Hepatic stellate cell (primary cell): ENCODE measurements around the gene STXBP6.

Experiments
- DNase-seq: peaks from one replicate; pipeline ENCODE4 v3.0.0; 2011; ENCODE audit warnings: low spot score

Gene STXBP6

DNA sequence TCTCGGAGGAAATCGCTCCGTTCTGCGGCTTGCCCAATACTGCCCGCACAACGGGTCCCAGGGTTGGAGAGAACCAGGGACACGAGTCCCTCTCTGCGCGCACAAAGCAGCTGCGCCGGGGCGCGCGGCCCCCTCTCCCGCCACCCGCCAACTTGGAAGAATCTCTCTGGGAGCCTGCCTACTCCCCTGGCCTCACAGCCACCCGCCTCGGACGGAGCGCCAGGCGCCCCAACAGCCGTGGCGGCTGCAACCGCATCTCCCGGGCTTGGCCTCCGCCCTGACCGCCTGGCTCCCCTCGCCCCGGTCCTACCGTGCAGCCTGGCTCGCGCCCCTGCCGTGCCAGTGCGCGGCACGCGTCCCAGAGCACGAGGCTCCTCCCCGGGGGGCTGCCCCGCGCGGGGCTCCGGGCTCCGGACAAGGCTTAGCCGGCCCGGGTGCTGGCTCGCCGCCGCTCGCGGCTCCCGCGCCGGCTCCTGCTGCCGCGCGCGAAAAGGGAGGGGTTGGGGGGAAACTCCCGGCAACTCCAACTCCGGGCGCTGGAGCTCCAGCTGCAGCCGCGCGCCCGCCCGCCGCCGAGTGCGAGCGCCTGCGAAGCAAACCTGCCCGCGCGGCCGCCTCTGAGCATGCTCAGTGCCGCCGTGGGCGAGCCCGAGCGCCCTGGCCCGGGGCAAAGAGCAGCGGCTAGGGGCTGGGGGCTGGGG, at the start of gene STXBP6:
Gene STXBP6 (minus strand): TSS at position 580 of the 701 bp plus-strand sequence. CDS start 75,329 bp downstream, outside the sequence.
- DNase-seq: peak; percentile 26

GRCh38 chr14:25097120-25097519, 47.2 kb upstream of the STXBP6 start:
- DNase-seq: no peak

DNA sequence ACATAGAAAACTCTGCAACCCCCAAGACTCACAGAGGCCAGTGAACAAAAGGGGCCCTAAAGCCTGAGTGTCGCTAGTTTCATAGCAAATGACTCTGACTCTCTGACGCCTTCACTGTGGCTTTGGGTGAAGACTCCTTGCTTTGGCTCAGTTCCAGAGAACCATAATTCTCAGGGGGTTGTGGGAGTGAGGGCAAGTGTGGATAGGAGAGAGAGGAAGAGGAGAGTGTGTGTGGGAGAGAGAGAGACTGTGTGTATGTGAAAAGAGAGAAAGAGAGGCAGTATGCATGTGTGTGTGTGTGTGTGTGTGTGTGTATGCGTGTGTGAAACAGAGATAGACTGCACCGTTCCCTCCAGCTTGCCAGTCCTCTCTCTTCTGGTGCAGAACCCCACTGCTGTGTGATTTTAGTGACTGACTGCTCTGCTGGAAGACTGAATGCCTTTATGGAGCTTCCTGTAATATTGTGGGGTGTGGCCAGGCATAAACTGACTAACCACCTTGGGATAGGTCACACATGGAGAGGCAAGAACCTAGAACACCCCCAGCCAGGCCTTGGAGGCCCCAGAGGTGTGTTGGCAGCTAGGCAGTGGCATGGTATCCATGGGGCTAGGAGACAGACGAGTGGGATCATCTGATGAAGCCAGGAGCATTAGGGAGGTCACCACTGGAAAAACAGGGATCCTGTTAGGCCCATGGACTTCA, 45.9 kb upstream of the STXBP6 start:
- no peak for DNase-seq

DNA sequence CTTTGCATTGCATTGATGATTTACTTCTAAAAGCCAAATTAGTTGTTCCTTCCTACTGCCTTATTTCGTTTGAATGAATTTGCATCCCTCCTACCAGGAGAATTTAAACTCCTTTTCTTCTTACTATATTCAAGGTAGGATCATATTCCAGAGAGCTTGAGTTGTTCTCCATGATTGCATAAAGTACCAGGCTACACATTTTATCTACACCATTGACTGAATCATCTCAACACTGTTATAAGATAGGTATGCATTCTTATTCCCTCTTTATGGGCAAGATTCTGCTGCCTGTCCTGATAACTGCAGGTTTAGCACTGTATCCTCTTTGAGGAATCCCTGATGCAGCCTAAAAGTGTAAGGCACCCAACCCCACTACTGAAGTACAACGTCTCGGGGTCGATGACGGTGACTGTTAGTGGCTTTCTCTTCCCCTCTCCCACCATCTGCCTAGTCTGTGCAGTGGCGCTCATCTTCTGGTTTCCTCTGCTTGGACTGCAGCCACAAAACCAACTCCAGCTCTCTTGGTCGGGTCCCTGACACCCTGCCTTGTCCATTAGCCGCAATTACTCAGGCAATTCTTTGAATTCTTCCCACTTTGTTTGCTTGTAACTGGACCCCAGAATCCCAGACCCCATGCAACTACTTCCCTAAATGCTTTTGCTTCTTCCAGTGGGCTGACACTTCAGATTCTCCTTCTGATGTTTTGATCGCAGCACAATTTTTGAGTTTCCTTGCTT, 44.4 kb upstream of the STXBP6 start:
- no peak for DNase-seq

GRCh38 chr14:25092258-25092740, 42.4 kb upstream of the STXBP6 start:
- no peak for DNase-seq

DNA sequence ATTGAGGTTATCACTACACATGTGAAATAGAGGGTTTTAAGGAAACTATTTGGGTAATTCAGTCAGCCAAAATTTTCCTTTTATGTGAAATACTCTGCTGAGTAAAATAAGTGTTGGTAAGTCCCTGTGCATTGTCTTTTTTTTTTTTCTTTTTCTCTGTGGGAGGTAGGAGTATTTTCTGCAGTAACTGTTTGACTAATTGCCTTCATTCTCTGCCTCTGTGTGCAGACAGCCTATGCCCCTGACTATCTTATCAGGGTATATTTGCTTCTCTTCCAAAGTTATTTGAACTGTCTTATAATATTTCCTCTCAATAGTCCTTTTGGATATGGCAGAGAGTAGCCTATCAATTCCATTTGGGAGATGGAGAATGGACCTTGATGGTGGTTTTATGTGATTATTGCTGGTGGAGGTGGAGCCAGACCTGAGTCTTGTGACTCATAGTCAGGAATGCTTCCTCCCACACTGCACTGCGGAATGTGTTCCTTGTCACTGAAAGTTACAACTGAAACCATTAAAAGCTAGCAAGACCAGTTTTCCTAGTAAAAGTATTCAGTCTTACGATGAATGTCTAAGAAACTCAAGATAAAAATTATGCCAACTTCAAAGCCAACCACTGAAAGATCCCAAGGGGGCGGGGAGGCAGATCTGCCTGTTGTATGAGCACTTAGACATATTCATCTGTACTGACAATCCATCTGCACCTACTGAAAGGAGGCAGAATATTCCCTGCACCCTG, 40.9 kb upstream of the STXBP6 start:
- DNase-seq: peak; percentile 28

DNA sequence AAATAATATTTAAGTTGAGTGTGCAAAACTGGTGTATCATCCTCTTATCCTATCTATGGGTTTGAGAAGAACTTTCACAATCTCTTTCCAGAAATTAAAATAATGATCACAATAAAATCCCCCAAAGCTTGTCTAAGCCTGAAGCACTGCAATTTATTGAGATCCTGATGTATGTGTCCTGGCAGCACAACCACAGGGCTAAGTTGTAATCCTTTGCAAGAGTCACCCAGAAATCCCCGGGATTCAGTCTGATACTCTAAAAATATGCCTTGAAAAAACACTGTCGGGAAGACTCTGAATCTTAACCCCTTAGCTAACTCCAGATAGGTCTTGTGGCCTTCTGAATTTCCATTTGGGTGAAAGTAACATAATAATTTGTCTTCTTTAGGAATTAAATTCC, 40.3 kb upstream of the STXBP6 start:
- DNase-seq: no peak

GRCh38 chr14:25089496-25089895, 39.5 kb upstream of the STXBP6 start:
- no peak for DNase-seq

DNA sequence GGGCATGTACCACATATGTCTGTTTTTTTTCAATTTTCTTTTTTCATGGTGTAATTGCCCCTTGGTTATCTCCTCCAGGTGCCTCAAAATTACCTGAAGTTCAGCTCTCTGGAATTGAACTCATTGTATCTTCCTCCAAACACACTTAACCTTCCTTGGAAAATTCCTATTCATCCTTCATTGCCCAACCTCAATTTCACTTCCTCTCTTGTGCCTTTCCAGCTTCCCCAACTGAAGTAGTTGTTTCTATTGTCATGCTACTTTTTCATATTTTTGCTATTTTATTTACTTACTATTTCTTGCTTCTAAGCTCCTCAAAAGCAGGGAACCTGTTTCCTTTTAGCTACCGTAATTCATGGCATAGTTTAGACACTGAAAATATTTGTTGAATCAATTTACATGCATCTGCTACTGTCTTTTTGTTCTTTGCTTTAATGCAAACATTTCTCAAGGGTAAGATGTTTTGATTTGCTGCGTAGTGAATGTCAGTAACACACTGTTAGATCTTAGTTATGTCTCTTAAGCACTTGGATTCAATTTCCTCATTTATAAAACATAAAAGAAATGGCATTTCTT, 37.0 kb upstream of the STXBP6 start:
- DNase-seq: no peak

GRCh38 chr14:25086081-25086480, 36.1 kb upstream of the STXBP6 start:
- DNase-seq: no peak

- no peak for DNase-seq
Observed at GRCh38 chr14:25080682-25081081, 30.7 kb upstream of the STXBP6 start.

DNA sequence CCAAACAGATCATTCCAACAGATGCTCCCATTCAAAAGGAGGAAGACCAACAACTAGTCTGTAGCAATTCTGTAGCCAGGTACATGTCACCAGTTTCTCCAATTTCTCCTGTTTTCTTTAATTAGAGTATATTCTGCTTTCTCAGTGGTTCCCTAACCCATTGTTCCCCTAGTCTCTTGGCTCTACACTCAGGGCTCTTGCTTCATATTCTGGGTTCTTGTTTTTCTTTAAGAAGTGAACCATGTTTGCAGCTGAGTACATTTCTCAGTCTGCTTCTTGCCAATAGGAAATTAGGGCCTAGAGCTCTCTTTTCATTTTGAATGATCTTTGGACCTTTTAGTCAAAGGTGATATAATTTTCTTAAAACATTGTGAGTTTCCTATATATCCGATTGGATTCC, 29.4 kb upstream of the STXBP6 start:
- no peak for DNase-seq

DNA sequence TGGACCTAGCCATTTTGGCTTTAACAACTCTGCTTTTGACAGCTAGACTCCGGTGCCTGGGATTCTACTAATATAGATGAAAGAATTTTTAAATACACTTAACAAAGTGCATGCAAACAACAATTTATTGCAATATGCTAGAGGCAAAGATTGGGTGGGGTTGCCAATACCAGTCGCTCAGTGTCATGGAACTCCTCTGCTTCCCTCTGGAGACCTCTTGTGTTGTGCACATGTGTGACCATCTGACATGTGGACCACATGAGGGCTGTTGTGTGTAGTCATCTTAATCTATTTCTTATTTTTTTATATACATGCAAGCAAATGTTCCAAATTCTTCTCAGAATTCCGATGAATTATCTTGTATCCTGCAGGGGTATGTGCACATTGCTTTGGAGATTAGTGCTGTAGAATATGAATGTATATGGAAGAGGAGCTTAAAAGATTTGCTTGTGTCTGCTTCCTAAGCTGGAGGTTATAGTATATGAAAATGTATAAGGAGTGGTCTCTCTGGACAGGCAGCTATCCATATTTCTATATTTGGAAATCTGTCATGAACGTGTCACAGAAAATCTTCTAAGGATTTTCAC, 24.2 kb upstream of the STXBP6 start:
- no peak for DNase-seq

GRCh38 chr14:25069879-25070278, 19.9 kb upstream of the STXBP6 start:
- no peak for DNase-seq

GRCh38 chr14:25067600-25067999, 17.7 kb upstream of the STXBP6 start:
- DNase-seq: no peak

DNA sequence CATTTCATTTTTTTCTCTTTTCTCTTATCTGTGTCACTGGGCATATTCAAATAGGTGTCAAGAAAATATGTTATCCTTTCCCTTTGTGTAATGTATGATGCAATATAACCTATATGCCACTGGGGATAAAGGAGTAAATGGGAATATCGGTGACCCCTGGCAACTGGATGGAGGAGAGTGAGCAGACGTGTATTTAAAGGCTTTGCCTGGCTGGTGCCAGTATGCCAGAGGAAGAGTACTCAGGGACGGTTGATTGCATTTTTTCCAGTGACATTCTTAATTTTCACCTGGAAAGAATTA, 12.0 kb upstream of the STXBP6 start:
- DNase-seq: no peak

DNA sequence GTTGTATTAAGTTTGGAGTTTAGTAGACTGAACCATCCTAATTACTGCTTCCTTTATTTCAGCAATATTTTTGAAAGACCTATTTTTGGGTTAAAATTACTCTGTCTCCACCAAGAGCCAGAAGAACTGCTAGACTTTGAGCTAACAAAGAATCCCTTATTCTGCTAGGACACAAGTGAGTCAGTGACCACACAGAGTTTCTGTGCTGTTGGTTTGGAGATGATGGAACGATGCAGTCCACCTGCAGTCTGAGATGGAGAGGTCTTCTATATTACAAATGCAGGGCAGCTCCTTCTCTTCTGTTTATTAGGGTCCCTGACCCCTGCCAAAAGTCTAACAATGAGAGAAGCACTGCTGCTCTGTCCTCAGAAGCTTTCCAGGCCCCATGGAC, 6.7 kb upstream of the STXBP6 start:
- DNase-seq: no peak

- no peak for DNase-seq
Observed at GRCh38 chr14:25055992-25056687, 6.2 kb upstream of the STXBP6 start.

DNA sequence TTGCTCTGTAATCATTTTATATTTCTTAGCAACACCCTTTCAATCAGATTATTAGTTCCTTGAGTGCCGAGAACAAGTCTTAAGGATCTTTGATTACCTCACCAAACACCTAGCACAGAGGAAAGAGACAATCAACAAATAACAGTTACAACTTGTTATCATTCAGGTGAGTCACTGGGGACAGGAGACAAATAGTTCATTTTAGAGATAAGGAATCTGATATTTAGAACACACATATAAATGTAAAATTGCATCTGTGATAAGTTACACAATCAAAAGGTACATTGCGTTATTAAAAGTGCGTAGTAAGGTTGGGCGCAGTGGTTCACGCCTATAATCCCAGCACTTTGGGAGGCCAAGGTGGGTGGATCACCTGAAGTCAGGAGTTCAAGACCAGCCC, 5.1 kb upstream of the STXBP6 start:
- no peak for DNase-seq

DNA sequence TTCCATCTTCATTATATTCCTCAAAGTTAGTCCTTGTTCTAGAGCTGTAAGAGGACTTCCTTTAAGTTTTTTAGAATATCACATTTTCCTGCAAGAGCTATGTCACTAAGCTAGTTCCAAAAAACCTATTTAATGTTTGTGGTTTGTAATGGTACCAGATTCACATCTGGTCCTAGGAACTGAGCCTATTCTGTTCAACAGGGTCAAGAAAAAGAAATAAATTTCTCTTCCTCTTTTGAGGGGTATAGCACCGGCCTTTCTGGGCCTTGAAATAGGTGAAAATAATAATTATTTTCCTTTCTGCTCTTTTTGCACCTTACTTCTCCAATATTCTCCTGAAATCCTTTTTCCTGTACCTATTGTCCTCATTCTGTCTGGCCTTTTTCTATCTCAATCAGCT, 3.6 kb upstream of the STXBP6 start:
- no peak for DNase-seq

DNA sequence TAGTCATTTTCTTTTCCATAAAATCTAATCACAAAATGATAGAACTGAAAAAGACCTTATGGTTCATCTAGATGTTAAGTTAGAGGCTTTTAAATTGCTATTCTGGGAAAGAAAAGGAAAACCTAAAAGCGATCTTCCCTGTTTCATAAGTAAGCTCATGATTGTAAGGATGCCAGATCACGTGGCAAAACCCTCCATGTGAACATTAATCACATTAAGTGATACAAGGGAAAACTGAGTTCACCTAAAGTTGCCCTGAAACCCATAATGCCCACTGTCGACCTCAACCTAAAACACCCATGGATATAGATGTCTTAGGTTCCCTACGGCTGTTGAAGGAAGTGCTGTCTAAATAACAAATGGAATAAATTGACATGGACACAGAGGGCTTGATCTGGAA, 3.0 kb upstream of the STXBP6 start:
- DNase-seq: no peak
